ENCODE results near the gene NDUFS6.

DNA sequence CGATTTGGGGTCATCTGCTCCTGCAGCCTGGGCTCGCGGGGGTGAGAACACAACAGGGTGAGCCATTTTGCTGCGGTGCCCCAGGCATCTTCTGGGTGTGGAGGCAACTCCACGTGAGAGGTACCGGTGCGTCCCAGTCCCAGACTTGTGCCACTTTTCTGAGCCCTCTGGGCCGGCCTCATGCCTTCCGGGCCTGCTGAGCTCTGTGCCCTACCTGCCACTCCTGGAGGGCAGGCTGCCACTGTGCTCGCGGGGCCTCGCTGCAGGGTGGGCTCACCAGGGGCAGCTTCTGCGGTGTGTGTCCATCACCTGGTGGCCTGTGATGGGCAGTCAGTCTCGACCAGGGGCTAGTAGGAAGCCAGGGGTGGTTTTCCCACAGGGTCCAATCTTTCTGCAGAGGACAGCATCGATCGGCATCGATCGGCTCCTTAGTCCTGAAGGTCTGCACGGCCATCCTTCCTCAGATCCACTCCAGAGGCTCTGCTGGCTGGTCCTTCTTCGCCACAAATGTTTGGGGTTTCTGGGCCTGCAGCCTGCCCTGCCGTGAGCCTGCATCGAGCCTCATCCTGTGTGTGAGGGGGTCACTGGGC lies 58.9 kb downstream of the NDUFS6 start:
- TF ChIP-seq, protein P1, sequence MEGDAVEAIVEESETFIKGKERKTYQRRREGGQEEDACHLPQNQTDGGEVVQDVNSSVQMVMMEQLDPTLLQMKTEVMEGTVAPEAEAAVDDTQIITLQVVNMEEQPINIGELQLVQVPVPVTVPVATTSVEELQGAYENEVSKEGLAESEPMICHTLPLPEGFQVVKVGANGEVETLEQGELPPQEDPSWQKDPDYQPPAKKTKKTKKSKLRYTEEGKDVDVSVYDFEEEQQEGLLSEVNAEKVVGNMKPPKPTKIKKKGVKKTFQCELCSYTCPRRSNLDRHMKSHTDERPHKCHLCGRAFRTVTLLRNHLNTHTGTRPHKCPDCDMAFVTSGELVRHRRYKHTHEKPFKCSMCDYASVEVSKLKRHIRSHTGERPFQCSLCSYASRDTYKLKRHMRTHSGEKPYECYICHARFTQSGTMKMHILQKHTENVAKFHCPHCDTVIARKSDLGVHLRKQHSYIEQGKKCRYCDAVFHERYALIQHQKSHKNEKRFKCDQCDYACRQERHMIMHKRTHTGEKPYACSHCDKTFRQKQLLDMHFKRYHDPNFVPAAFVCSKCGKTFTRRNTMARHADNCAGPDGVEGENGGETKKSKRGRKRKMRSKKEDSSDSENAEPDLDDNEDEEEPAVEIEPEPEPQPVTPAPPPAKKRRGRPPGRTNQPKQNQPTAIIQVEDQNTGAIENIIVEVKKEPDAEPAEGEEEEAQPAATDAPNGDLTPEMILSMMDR (IDR thresholded peaks at IDR 0.05), result no peak
- TF ChIP-seq POLR2A (IDR thresholded peaks at IDR 0.05; ENCODE audit: low read depth) (no peak), POLR2AphosphoS5 (IDR thresholded peaks at IDR 0.05) (no peak)

Data from esophagus muscularis mucosa (tissue), 3 donors.